Liver (tissue), 9 donors: ENCODE results near the gene SLC25A33. TPM values are rescaled to one million over a fixed set of nuclear protein-coding genes. Genes with fewer than 3 reads are reported as not detected.
A peak's percentile ranks its signal among the peaks of the same experiment; 100 is the strongest.
"Not testable (repeated sequence)": the region's sequence is repeated elsewhere in the genome, so short reads cannot be mapped to it uniquely, and the experiment has no call there.

Experiments used
- DNase-seq: peaks from one replicate; pipeline ENCODE4 v3.0.0-alpha.2; 2017; ENCODE audit warnings: low spot score
- H3K27ac ChIP-seq, 2 donors: one replicate each; pipeline ENCODE4 v1.7.0; 2013; ENCODE audit warnings: inconsistent platforms in 2 of 2, low read length in 2 of 2, control low read depth in 1 of 2, low read depth in 1 of 2, mild to moderate bottlenecking in 1 of 2
- H3K27me3 ChIP-seq, 4 donors: one replicate each; pipeline versions ENCODE4 v1.6.1 to v1.7.0; 2013; ENCODE audit warnings: low read length in 3 of 4, inconsistent platforms in 1 of 4, mild to moderate bottlenecking in 1 of 4, moderate library complexity in 1 of 4; ENCODE audit not compliant: control insufficient read depth in 4 of 4, insufficient read depth in 4 of 4
- H3K36me3 ChIP-seq, 4 donors: one replicate each; pipeline versions ENCODE4 v1.6.1 to v1.7.0; 2013; ENCODE audit warnings: low read length in 3 of 4, mild to moderate bottlenecking in 3 of 4, low read depth in 1 of 4, moderate library complexity in 1 of 4; ENCODE audit not compliant: control insufficient read depth in 4 of 4, insufficient read depth in 3 of 4
- H3K4me1 ChIP-seq, 4 donors: one replicate each; pipeline versions ENCODE4 v1.6.1 to v1.7.0; 2013; ENCODE audit warnings: low read length in 3 of 4, mild to moderate bottlenecking in 3 of 4, moderate library complexity in 1 of 4; ENCODE audit not compliant: control insufficient read depth in 4 of 4, insufficient read depth in 4 of 4
- H3K4me3 ChIP-seq, 3 donors: one replicate each; pipeline versions ENCODE4 v1.6.1 to v1.7.0; 2013; ENCODE audit warnings: low read length in 3 of 3, control low read depth in 1 of 3, low read depth in 1 of 3, mild to moderate bottlenecking in 1 of 3
- H3K9ac ChIP-seq, 2 donors: one replicate each; pipeline ENCODE4 v1.7.0; 2013; ENCODE audit warnings: low read length in 2 of 2, mild to moderate bottlenecking in 2 of 2, moderate library complexity in 2 of 2, control low read depth in 1 of 2, low read depth in 1 of 2
- H3K9me3 ChIP-seq, 4 donors: one replicate each; pipeline versions ENCODE4 v1.6.1 to v1.7.0; 2013; ENCODE audit warnings: low read length in 3 of 4; ENCODE audit not compliant: control insufficient read depth in 4 of 4
- EGR1 ChIP-seq, 2 donors: IDR thresholded peaks; 2 replicates each; pipeline ENCODE4 v1.6.1; 2016 to 2018; ENCODE audit warnings: antibody characterized with exemption in 2 of 2, low read depth in 2 of 2
- FOXA1 ChIP-seq: IDR thresholded peaks from 2 replicates; pipeline ENCODE4 v1.6.1; 2016; ENCODE audit warnings: antibody characterized with exemption
- FOXA2 ChIP-seq: IDR thresholded peaks from 2 replicates; pipeline ENCODE4 v1.6.1; 2016; ENCODE audit warnings: antibody characterized with exemption
- GABPA ChIP-seq, 2 donors: IDR thresholded peaks in 1 of 2; conservative IDR thresholded peaks in 1 of 2; 2 replicates each; pipeline ENCODE4 v1.6.1; 2016; ENCODE audit warnings: antibody characterized with exemption in 2 of 2, mild to moderate bottlenecking in 1 of 2, moderate library complexity in 1 of 2
- HNF4A ChIP-seq, 2 donors: conservative IDR thresholded peaks; 2 replicates each; pipeline ENCODE4 v1.6.1; 2016; ENCODE audit warnings: antibody characterized with exemption in 2 of 2, mild to moderate bottlenecking in 2 of 2
- HNF4G ChIP-seq: IDR thresholded peaks from 2 replicates; pipeline ENCODE4 v1.6.1; 2016; ENCODE audit warnings: antibody characterized with exemption
- JUND ChIP-seq, 2 donors: IDR thresholded peaks; 2 replicates each; pipeline ENCODE4 v1.6.1; 2016; ENCODE audit warnings: antibody characterized with exemption in 2 of 2
- RAD21 ChIP-seq, 2 donors: IDR thresholded peaks; 2 replicates each; pipeline ENCODE4 v1.6.1; 2016; ENCODE audit warnings: antibody characterized with exemption in 2 of 2, mild to moderate bottlenecking in 2 of 2
- RXRA ChIP-seq, 2 donors: IDR thresholded peaks; 2 replicates each; pipeline ENCODE4 v1.6.1; 2017 to 2018; ENCODE audit warnings: antibody characterized with exemption in 2 of 2, mild to moderate bottlenecking in 1 of 2
- SP1 ChIP-seq: IDR thresholded peaks from 2 replicates; pipeline ENCODE4 v1.6.1; 2018; ENCODE audit warnings: antibody characterized with exemption, mild to moderate bottlenecking
- TAF1 ChIP-seq: conservative IDR thresholded peaks from 2 replicates; pipeline ENCODE4 v1.6.1; 2016; ENCODE audit warnings: antibody characterized with exemption, mild to moderate bottlenecking
- YY1 ChIP-seq: IDR thresholded peaks from 2 replicates; pipeline ENCODE4 v1.6.1; 2016; ENCODE audit warnings: antibody characterized with exemption, mild to moderate bottlenecking
- WGBS: extraction: QIAGEN DNeasy Blood & Tissue Kit; methylation state at CpG from one replicate; pipeline ENCODE4 v1.1.7; 2013; 5-methylcytosine and 5-hydroxymethylcytosine counted together
- polyA plus RNA-seq, 2 donors: library from polyadenylated mRNA; stranded (reverse) in 1 of 2; unstranded in 1 of 2; fragments of 200-250 nt in 1 of 2; fragments of >200 nt in 1 of 2; fragmentation: Nextera tagmentation in 1 of 2; extraction: Ambion mirVana in 1 of 2; gene quantifications; one replicate each; pipeline versions ENCODE4 v1.2.1 to v1.2.3, GENCODE V29; 2013 to 2015
- total RNA-seq, 2 donors: library from RNA; depleted of rRNA; stranded (reverse); fragments of >200 nt; gene quantifications; one replicate each; pipeline ENCODE4 v1.2.3, GENCODE V29; 2014
- TF ChIP-seq, protein P1 (sequence below): fragments of 150-350 bp; IDR thresholded peaks from 2 replicates; pipeline ENCODE4 v1.5.1; 2017; ENCODE audit warnings: improper control_type of control experiment, low read depth, low read length; ENCODE audit not compliant: missing input control
- TF ChIP-seq, protein P2 (sequence below): IDR thresholded peaks from 2 replicates; pipeline ENCODE4 v1.6.1; 2016; ENCODE audit warnings: antibody characterized with exemption
- TF ChIP-seq, protein P3 (sequence below): IDR thresholded peaks from 2 replicates; pipeline ENCODE4 v1.6.1; 2016; ENCODE audit warnings: antibody characterized with exemption, mild to moderate bottlenecking
- TF ChIP-seq, protein P4 (sequence below): IDR thresholded peaks from 2 replicates; pipeline ENCODE4 v1.6.1; 2016; ENCODE audit warnings: antibody characterized with exemption
- TF ChIP-seq, protein P5 (sequence below): IDR thresholded peaks from 2 replicates; pipeline ENCODE4 v1.6.1; 2016; ENCODE audit warnings: antibody characterized with exemption
- donor health status: healthy.
- donor health status: healthy.
- donor health status: healthy.
- donor health status: healthy.
- donor health status: healthy.

Gene SLC25A33
- total and polyA plus RNA-seq, 4 donors, result 6.9 to 19.1 (median 10.7) TPM

DNA sequence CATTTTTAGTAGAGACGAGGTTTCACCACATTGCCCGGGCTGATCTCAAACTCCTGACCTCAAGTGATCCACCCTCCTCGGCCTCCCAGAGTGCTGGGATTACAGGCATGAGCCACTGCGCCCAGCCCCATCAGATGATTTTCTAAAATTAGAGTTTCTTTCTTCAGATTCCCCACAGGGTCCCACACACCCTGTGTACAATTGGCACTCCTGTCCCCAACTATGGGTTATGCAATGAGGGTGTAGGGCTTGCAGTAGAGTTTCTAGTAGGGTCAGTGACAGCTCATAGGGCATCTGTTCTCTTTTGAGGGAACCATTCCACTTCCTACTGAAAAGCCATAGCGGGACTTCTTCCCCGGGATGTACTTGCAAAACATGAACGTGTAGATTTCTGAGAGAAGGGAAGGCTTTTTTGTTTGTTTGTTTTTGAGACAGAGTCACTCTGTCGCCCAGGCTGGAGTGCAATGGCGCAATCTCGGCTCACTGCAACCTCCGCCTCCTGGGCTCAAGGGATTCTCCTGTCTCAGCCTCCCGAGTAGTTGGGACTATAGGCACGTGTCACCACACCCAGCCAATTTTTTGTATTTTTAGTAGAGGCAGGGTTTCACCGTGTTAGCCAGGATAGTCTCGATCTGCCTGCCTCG lies 31.7 kb downstream of the SLC25A33 start:
- not testable (repeated sequence) for H3K27ac ChIP-seq, H3K4me1 ChIP-seq, DNase-seq, H3K9ac ChIP-seq, H3K9me3 ChIP-seq, H3K27me3 ChIP-seq, H3K4me3 ChIP-seq
- peak in 1 of 2 donors; percentile 5 for TF ChIP-seq HNF4A (conservative IDR thresholded peaks at IDR 0.05)
- TF ChIP-seq RXRA (IDR thresholded peaks at IDR 0.05), result peak in 1 of 2 donors; percentile 10
- H3K36me3 ChIP-seq, result peaks cover 4 to 12% (median 8%) of the 10 kb centered on the region in 4 donors
- 77% methylated on average over 16 of the region's 16 CpGs for WGBS

DNA sequence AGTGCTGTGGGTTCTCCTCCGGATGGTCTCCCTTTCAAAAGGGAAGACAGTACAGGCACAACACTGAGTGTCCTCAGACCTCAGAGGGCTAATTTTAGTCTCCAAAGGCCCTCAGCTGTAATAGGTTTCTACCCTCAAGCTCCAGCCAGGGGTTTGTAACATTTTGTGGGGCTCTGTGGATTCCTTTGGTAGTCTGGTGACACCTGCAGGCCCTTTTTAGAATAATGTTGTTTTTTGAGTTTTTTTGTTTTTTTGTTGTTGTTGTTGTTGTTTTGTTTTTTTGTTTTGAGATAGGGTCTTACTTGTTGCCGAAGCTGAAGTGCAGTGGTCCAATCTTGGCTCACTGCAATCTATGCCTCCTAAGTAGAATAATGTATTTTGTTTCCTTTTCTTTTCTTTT lies 34.5 kb downstream of the SLC25A33 start:
- H3K4me3 ChIP-seq, result no peak overlapping the region
- DNase-seq, result no peak
- no peak overlapping the region for H3K9ac ChIP-seq
- H3K4me1 ChIP-seq, result peaks cover 0 to 3% (median 0%) of the 10 kb centered on the region in 4 donors
- no peak for TF ChIP-seq EGR1 (IDR thresholded peaks at IDR 0.05; ENCODE audit: low read depth in 2 of 2)
- TF ChIP-seq, protein P1, sequence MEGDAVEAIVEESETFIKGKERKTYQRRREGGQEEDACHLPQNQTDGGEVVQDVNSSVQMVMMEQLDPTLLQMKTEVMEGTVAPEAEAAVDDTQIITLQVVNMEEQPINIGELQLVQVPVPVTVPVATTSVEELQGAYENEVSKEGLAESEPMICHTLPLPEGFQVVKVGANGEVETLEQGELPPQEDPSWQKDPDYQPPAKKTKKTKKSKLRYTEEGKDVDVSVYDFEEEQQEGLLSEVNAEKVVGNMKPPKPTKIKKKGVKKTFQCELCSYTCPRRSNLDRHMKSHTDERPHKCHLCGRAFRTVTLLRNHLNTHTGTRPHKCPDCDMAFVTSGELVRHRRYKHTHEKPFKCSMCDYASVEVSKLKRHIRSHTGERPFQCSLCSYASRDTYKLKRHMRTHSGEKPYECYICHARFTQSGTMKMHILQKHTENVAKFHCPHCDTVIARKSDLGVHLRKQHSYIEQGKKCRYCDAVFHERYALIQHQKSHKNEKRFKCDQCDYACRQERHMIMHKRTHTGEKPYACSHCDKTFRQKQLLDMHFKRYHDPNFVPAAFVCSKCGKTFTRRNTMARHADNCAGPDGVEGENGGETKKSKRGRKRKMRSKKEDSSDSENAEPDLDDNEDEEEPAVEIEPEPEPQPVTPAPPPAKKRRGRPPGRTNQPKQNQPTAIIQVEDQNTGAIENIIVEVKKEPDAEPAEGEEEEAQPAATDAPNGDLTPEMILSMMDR, result peak; percentile 32
- TF ChIP-seq JUND (IDR thresholded peaks at IDR 0.05), result no peak
- peak; percentile 68 to 73 for TF ChIP-seq RAD21 (IDR thresholded peaks at IDR 0.05)
- no peak for TF ChIP-seq HNF4G
- H3K27me3 ChIP-seq, result no peaks in the 10 kb centered on the region
- H3K9me3 ChIP-seq, result no peaks in the 10 kb centered on the region
- H3K36me3 ChIP-seq, result peaks cover 5 to 31% (median 14%) of the 10 kb centered on the region in 4 donors
- 81% methylated on average over 2 of the region's 2 CpGs for WGBS
- no peak overlapping the region for H3K27ac ChIP-seq

DNA sequence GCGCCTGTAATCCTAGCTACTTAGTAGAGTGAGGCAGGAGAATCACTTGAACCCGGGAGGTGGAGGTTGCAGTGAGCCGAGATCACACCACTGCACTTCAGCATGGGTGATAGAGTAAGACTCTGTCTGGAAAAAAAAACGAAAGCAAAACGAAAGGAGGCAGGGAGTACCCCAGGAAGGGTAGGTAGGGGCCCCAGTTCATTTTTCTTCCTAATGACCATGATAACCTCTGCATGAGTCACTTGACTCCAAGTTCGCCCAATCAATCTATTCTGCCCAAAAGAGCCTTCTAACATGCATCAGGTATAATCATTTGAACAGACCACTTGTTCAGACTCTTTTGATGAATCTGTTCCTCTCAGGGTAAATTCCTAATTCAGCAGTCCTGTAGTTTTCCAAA lies 36.2 kb downstream of the SLC25A33 start:
- H3K27me3 ChIP-seq, result no peaks in the 10 kb centered on the region
- no peaks in the 10 kb centered on the region for H3K9me3 ChIP-seq
- H3K27ac ChIP-seq, result no peak overlapping the region
- no peak overlapping the region for H3K4me3 ChIP-seq
- H3K9ac ChIP-seq, result no peak overlapping the region
- peaks cover 0 to 3% (median 0%) of the 10 kb centered on the region in 4 donors for H3K4me1 ChIP-seq
- 94% methylated on average over 6 of the region's 6 CpGs for WGBS
- peaks cover 10 to 41% (median 17%) of the 10 kb centered on the region in 4 donors for H3K36me3 ChIP-seq
- DNase-seq, result no peak
- TF ChIP-seq GABPA (IDR thresholded peaks at IDR 0.05 in 1 of 2, conservative IDR thresholded peaks at IDR 0.05 in 1 of 2) (no peak), JUND (IDR thresholded peaks at IDR 0.05) (no peak), TAF1 (no peak), SP1 (no peak), YY1 (no peak), FOXA2 (no peak), HNF4G (no peak), FOXA1 (no peak), HNF4A (conservative IDR thresholded peaks at IDR 0.05) (no peak), RXRA (IDR thresholded peaks at IDR 0.05) (no peak), EGR1 (IDR thresholded peaks at IDR 0.05; ENCODE audit: low read depth in 2 of 2) (no peak), RAD21 (IDR thresholded peaks at IDR 0.05) (no peak)
- TF ChIP-seq, protein P2, sequence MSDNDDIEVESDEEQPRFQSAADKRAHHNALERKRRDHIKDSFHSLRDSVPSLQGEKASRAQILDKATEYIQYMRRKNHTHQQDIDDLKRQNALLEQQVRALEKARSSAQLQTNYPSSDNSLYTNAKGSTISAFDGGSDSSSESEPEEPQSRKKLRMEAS, result no peak
- TF ChIP-seq, protein P3, sequence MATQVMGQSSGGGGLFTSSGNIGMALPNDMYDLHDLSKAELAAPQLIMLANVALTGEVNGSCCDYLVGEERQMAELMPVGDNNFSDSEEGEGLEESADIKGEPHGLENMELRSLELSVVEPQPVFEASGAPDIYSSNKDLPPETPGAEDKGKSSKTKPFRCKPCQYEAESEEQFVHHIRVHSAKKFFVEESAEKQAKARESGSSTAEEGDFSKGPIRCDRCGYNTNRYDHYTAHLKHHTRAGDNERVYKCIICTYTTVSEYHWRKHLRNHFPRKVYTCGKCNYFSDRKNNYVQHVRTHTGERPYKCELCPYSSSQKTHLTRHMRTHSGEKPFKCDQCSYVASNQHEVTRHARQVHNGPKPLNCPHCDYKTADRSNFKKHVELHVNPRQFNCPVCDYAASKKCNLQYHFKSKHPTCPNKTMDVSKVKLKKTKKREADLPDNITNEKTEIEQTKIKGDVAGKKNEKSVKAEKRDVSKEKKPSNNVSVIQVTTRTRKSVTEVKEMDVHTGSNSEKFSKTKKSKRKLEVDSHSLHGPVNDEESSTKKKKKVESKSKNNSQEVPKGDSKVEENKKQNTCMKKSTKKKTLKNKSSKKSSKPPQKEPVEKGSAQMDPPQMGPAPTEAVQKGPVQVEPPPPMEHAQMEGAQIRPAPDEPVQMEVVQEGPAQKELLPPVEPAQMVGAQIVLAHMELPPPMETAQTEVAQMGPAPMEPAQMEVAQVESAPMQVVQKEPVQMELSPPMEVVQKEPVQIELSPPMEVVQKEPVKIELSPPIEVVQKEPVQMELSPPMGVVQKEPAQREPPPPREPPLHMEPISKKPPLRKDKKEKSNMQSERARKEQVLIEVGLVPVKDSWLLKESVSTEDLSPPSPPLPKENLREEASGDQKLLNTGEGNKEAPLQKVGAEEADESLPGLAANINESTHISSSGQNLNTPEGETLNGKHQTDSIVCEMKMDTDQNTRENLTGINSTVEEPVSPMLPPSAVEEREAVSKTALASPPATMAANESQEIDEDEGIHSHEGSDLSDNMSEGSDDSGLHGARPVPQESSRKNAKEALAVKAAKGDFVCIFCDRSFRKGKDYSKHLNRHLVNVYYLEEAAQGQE, result no peak
- TF ChIP-seq, protein P4, sequence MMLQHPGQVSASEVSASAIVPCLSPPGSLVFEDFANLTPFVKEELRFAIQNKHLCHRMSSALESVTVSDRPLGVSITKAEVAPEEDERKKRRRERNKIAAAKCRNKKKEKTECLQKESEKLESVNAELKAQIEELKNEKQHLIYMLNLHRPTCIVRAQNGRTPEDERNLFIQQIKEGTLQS, result no peak
- TF ChIP-seq, protein P1, result no peak
- TF ChIP-seq, protein P5, sequence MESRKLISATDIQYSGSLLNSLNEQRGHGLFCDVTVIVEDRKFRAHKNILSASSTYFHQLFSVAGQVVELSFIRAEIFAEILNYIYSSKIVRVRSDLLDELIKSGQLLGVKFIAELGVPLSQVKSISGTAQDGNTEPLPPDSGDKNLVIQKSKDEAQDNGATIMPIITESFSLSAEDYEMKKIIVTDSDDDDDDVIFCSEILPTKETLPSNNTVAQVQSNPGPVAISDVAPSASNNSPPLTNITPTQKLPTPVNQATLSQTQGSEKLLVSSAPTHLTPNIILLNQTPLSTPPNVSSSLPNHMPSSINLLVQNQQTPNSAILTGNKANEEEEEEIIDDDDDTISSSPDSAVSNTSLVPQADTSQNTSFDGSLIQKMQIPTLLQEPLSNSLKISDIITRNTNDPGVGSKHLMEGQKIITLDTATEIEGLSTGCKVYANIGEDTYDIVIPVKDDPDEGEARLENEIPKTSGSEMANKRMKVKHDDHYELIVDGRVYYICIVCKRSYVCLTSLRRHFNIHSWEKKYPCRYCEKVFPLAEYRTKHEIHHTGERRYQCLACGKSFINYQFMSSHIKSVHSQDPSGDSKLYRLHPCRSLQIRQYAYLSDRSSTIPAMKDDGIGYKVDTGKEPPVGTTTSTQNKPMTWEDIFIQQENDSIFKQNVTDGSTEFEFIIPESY, result no peak
